Activated CD4-positive, alpha-beta T cell treated with anti-CD3 and anti-CD28 coated beads, Interleukin-2, amount 50 U/mL, for 48 hours (primary cell): ENCODE results near the gene SOCS4.
"Not testable (repeated sequence)": the region's sequence is repeated elsewhere in the genome, so short reads cannot be mapped to it uniquely, and the experiment has no call there.

Experiments used
- DNase-seq, 2 experiments: peaks; one replicate each; pipeline ENCODE4 v3.0.0-alpha.2; 2020

The SOCS4 gene, protein sequence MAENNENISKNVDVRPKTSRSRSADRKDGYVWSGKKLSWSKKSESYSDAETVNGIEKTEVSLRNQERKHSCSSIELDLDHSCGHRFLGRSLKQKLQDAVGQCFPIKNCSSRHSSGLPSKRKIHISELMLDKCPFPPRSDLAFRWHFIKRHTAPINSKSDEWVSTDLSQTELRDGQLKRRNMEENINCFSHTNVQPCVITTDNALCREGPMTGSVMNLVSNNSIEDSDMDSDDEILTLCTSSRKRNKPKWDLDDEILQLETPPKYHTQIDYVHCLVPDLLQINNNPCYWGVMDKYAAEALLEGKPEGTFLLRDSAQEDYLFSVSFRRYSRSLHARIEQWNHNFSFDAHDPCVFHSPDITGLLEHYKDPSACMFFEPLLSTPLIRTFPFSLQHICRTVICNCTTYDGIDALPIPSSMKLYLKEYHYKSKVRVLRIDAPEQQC

GRCh38 chr14:55026793-55027561, at the start of gene SOCS4, which contains the start of gene WDHD1:
Gene SOCS4, plus strand, starts transcription at chr14:55027236. Its CDS starts 15,806 bp downstream, at chr14:55043042.
Gene WDHD1, minus strand, starts transcription at chr14:55027099. Its CDS starts 312 bp downstream, at chr14:55026787.
- peak; percentile 97 to 98 for DNase-seq

DNA sequence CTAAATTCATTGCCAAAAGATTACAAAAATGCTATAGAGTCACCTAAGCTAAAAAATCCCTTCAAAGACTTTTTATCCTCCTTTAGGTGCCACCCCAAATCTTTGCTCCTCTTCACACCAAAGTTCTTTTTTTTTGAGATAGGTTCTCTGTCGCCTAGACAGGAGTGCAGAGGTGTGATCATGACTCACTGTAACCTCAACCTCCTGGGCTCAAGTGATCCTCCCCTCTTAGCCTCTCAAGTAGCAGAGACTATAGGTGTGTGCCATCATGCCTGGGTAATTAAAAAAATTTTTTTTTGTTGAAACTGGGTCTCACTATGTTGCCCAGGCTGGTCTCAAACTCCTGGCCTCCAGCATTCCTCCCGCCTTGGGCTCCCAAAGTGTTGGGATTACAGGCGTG, 48.0 kb upstream of the SOCS4 start:
- DNase-seq = no peak

- DNase-seq = no peak
Observed at GRCh38 chr14:54981698-54982097, 45.3 kb upstream of the SOCS4 start.

GRCh38 chr14:54985156-54985555, 41.9 kb upstream of the SOCS4 start:
- no peak for DNase-seq

GRCh38 chr14:55000381-55000780, 26.7 kb upstream of the SOCS4 start:
- no peak for DNase-seq

DNA sequence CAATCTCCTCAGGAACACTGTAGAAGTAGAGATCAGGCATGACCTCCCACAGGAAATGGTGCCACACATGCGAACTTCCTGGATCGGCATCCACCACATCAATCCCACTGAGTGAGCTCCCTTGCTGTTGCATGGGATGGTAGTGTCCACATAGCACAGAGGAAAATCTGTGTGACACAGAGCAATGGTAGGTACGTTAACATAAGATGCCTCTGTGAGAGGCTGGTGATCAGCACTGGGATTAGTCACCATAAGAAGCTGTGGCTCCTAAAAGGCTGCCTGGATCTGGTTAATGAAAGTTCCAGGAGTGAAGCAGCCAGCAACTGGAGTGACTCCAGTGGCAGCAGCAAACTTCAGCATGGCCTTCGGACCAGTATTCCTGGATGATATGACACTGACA, 22.0 kb upstream of the SOCS4 start:
- DNase-seq = no peak

DNA sequence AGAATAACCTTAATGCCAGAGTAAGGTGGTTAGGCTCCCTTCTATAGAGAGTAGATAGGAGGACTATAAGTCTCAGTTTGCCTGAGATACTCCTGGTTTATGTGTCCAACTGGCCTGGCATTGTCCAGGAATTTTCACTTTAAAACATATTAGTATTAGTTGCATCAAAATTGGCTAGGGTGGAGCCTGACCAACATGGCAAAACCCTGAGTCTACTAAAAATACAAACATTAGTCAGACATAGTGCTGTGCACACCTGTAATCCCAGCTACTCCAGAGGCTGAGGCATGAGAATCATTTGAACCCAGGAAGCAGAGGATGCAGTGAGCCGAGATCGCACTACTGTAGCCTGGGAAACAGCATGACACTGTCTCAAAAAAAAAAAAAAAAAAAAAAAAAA, 12.0 kb upstream of the SOCS4 start:
- DNase-seq = no peak

GRCh38 chr14:55019968-55020554, 7.0 kb upstream of the SOCS4 start:
- DNase-seq = no peak

DNA sequence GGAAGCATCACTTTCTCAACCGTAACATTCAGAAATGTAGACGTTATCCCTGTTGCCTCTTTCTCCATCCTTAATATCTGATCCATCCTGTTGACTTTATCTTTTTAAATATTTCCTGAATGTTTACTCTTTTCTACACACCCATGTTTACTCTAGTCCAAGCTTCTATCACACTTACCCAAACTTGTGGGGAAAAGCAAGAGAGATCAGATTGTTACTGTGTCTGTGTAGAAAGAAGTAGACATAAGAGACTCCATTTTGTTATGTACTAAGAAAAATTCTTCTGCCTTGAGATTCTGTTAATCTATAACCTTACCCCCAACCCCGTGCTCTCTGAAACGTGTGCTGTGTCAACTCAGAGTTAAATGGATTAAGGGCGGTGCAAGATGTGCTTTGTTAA, 2.7 kb upstream of the SOCS4 start:
- DNase-seq = not testable (repeated sequence)

DNA sequence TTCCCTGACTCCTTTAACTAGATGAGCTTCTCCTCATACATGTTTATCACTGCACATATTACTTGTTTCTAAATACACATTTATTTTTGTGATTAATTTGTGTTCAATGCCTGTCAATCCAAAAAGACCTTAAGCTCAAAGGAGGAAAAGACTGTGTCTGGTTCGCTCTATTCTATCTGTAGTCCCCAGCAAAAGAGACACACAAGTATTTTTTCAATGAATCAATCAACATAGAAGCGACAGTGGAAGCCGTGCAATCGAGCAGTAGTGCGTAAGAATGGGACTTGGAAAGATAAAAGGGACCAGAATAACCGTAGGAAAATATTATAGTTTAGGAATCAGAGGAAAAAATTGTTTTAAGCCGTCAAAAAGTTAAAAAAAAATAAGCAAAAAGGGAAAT, 1.1 kb upstream of the SOCS4 start:
- DNase-seq = no peak

- no peak for DNase-seq
Observed at GRCh38 chr14:55026441-55026792, 619 bp upstream of the SOCS4 start.

DNA sequence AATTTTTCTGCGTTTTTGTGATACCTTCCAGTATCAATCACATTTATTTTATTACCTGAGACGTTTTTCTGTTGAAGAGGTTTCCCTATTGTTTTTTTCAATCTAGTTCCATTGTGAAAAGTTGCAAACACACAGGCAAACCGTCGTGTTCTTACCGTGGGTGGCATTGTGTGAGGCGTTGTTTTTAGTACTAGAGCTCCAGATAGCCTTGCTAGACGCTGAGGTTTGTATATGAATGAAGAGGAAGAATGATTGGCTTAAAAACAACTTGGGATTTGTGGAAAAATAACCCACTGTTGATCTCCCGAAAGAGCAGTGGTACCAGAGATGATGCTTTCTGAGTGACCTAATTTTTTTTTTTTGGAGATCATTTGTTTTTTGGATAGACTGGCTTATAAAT, 1.0 kb downstream of the SOCS4 start:
- no peak for DNase-seq

DNA sequence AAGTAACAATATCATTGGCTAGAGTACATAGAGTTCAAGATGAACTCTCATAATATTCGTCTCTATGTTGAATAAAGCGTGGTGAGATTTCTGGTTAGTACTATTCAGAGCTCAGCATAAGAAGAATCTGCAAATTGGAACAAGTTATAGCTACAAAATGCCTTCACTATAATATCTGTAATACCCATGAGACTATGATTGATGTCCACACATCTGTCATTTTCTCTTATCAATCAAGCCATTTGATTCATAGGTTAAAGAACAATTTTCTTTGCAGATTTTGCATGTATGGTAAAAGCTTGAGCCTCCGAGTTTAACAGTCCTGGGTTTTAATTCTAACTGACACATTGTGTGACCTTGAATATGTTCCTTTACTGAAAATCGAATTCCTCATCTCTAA, 1.4 kb downstream of the SOCS4 start:
- DNase-seq = no peak

- no peak for DNase-seq
Observed at GRCh38 chr14:55031190-55031589, 4.2 kb downstream of the SOCS4 start.

GRCh38 chr14:55037995-55038394, 11.0 kb downstream of the SOCS4 start:
- DNase-seq = not testable (repeated sequence)

DNA sequence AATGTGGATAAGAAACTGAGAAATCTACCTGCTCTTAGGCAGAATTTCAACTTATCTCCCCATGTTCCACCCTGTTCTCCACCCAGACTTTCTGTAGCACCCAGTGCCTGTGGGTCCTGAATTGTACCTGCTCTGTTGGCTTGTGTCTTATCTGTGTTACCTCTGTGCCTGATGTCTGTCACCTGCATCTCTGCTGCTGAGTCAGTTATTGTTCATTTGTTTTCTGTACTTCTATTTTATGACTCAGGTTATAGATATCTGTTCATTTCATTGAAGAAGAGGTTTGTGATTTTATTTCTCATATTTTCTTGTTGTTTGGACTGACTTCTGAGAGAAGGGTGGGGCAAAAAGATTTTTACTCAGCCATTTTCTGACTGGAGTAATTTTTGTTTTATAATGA, 11.7 kb downstream of the SOCS4 start:
- DNase-seq = no peak

- no peak for DNase-seq
Observed at GRCh38 chr14:55043528-55043927, 16.5 kb downstream of the SOCS4 start.

GRCh38 chr14:55045087-55045486, 18.1 kb downstream of the SOCS4 start:
- no peak for DNase-seq

DNA sequence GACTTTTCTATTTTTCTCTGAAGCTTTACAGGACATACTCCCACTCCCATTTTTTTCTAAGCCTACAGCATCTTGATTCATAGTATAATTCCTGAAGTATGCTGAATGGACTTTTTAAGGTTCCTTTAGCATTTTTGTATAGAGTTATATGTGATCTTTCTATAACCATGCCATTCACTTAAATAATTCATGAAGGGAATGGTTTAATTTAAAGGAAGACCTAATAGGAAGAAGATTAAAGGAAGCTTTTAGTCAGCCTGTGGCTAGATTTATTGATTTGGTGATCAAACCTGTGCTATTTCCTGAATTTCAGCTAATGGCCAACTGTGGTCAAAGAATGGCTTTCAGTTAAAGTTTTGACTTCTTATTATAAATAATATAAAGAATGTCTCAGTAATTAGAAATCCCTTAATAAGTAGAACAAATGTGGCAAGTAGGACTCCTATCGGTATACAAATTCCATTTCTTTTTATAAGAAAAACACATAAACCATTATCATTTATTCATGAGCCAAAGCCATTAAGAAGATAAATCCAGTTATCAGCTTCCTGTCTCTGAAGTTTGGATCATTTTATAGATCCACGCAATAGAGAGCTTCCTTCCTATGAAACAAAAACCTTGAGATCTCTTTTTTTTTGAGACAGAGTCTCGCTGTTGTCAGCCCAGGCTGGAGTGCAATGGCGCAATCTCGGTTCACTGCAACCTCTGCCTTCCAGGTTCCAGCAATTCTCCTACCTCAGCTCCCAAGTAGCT, 20.4 kb downstream of the SOCS4 start:
- no peak for DNase-seq

DNA sequence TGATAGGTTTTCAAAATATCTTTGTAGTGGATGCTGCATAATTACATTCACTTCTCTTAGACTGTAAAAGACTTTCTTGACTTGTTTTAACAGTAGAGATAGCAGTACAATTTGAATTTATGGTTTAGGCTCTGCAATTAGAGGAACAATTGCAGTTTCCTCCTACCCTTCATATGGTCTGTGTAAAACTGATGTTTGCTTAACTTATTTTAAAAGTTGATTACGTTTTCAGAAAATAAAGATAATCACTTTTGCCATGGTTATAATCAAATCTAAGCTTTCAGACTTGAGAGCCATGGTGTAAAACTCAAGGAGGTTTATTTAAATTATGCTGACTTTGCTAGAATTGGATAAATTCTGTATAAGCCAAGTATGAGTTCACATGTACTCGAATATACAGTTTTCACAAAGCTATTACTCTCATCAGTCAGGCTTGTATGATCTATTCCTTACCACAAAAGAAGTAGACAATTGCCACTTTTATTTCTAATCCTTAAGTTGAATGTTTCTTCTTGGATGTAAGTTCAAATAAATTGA, 21.9 kb downstream of the SOCS4 start:
- no peak for DNase-seq

DNA sequence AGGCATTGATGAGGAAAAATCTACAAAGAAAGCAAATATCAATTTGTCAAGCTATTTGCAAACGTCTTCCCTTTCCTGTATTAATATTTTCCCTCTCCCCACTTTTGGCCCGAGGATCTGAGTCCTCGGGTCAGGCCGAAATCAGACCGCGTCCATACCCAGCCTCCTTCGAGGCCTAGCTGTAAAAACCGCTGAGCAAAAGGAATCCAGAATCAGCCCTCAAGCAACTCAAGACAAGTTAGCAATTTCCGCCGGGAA, 24.1 kb downstream of the SOCS4 start:
- DNase-seq = no peak

DNA sequence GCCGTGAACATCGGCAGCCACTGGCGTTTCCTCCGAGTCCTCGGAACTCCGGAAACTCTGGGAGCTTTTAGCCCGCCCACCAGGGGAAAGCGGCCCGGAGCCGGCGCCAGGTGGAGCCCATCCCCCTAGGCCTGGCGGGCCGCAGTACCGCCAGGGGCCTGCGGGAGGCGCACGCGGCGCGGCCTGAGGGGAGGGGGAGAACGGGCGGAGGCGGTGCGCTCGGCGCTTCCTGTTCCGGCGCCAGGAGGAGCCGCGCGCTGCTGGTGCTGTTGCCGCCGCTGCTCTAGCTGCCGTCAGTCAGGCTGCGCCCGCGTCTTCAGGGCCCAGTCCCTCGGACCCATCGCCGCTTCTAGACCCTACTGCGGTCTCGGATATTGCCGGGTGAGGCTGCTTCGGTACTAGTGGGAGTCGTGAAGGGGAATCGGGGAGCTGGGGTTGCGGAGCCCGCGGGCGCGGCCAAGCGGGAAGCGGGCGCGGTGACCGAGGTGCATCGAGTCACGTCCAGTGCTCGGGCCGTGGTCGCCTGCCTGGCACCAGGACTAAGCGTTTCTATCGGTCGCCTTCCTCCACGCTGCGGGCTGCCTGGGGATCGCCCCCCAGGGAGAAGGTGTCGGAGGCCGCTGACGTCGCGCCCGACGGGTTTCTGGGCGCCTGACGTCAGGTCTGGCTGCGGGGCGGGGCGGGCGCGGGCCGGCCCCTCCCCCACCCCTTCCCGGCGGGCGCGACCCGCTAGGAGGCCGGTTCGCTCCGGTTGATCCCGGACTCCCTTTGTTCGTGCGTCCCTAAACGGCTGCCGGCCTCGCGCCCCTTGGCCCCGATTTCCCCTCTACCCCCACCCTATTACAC, 24.6 kb downstream of the SOCS4 start, which contains the start of gene MAPK1IP1L:
Gene MAPK1IP1L (plus strand): TSS at position 225 of the 846 bp plus-strand sequence. CDS start 10,037 bp downstream, outside the sequence.
- DNase-seq = peak; percentile 89 to 91
